Skeletal muscle tissue (tissue), 4 donors: Measurements from ENCODE around the gene CASKIN1. TPM values are rescaled to one million over a fixed set of nuclear protein-coding genes. Genes with fewer than 3 reads are reported as not detected.

Experiments used
- H3K27ac ChIP-seq: one replicate; pipeline ENCODE4 v1.7.0; 2013; ENCODE audit warnings: mild to moderate bottlenecking, low read depth, low read length, inconsistent platforms
- H3K27me3 ChIP-seq, 3 donors: one replicate each; pipeline ENCODE4 v1.7.0; 2013; ENCODE audit warnings: low read length in 3 of 3; ENCODE audit not compliant: control insufficient read depth in 3 of 3, insufficient read depth in 3 of 3
- H3K36me3 ChIP-seq, 3 donors: one replicate each; pipeline ENCODE4 v1.7.0; 2013; ENCODE audit warnings: low read length in 3 of 3; ENCODE audit not compliant: control insufficient read depth in 3 of 3, insufficient read depth in 3 of 3
- H3K4me1 ChIP-seq, 3 donors: one replicate each; pipeline ENCODE4 v1.7.0; 2013; ENCODE audit warnings: low read length in 3 of 3, mild to moderate bottlenecking in 3 of 3; ENCODE audit not compliant: control insufficient read depth in 3 of 3, insufficient read depth in 3 of 3
- H3K4me3 ChIP-seq, 3 donors: one replicate each; pipeline ENCODE4 v1.7.0; 2013; ENCODE audit warnings: low read length in 3 of 3
- H3K9ac ChIP-seq, 3 donors: one replicate each; pipeline ENCODE4 v1.7.0; 2013; ENCODE audit warnings: low read length in 3 of 3, mild to moderate bottlenecking in 3 of 3, moderate library complexity in 2 of 3, low read depth in 1 of 3
- H3K9me3 ChIP-seq, 3 donors: one replicate each; pipeline ENCODE4 v1.7.0; 2013; ENCODE audit warnings: low read length in 3 of 3; ENCODE audit not compliant: control insufficient read depth in 3 of 3
- total RNA-seq: library from RNA; depleted of rRNA; stranded (reverse); fragments of >200 nt; gene quantifications from one replicate; pipeline ENCODE4 v1.2.3, GENCODE V29; 2014
- donor health status: Osteomylitis.

The CASKIN1 gene
- total RNA-seq, 1 donor from 2014 or later, result 0.52 TPM

GRCh38 chr16:2186064-2186463 is 10.3 kb downstream of the CASKIN1 start:
- Histone ChIP-seq H3K9me3 (no peaks in the 10 kb centered on the region), H3K27ac (no peak overlapping the region), H3K4me1 (no peaks in the 10 kb centered on the region), H3K36me3 (no peaks in the 10 kb centered on the region), H3K4me3 (no peak overlapping the region), H3K27me3 (no peaks in the 10 kb centered on the region), H3K9ac (no peak overlapping the region)

DNA sequence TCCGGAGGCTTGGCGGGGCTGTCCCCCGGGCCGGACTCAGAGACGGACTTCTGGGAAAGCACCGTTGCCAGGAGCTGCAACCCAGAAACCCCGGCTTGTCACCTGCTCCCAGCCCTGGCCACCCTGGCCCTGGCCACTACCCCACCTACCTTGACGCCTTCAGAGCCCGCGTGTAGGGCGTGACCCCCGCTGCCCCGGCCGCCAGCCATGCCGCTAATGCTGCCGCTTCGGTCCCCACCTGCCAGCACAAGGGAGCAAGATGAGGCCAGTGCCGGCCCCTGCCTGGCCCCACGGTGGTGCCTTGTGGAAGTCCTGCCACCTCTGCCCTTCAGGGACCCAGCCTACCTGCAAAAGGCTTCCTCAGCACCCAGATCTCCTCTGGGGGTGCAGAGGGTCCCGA is 11.4 kb downstream of the CASKIN1 start:
- no peaks in the 10 kb centered on the region for H3K9me3 ChIP-seq

GRCh38 chr16:2184346-2184745 is 12.1 kb downstream of the CASKIN1 start:
- Histone ChIP-seq H3K4me3 (no peak overlapping the region), H3K27me3 (no peaks in the 10 kb centered on the region), H3K27ac (no peak overlapping the region), H3K36me3 (no peaks in the 10 kb centered on the region), H3K9me3 (no peaks in the 10 kb centered on the region), H3K9ac (no peak overlapping the region), H3K4me1 (no peaks in the 10 kb centered on the region)

More for the DNA sequence above, 11.4 kb downstream of the CASKIN1 start:
- H3K9ac ChIP-seq, result no peak overlapping the region
- H3K27ac ChIP-seq, result no peak overlapping the region
- H3K4me1 ChIP-seq, result no peaks in the 10 kb centered on the region
- H3K36me3 ChIP-seq, result no peaks in the 10 kb centered on the region
- no peak overlapping the region for H3K4me3 ChIP-seq
- no peaks in the 10 kb centered on the region for H3K27me3 ChIP-seq

- no peak overlapping the region for H3K9ac ChIP-seq
- no peaks in the 10 kb centered on the region for H3K36me3 ChIP-seq
- H3K4me3 ChIP-seq, result no peak overlapping the region
- no peak overlapping the region for H3K27ac ChIP-seq
- H3K4me1 ChIP-seq, result no peaks in the 10 kb centered on the region
- no peaks in the 10 kb centered on the region for H3K9me3 ChIP-seq
- H3K27me3 ChIP-seq, result no peaks in the 10 kb centered on the region
Measured at GRCh38 chr16:2183671-2184070, 12.7 kb downstream of the CASKIN1 start.

DNA sequence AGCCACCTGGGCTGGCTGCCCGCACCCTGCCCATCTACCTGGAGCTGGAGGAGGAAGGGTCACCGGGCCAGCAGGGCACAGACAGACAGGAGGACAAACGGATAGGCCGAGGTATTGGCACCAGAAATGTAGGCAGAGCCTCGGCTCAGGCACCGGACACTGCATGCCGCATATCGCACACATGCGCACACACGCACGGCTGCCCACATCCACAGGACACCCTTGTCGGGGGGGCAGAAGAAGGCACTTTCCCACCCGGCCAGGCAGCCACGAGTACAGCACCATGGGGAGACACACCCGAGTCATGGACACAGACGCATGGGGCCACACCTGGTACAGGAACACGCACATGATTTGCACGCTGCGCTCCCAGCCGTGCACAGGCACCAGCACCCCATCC is 14.5 kb downstream of the CASKIN1 start:
- H3K4me3 ChIP-seq, result no peak overlapping the region
- H3K27me3 ChIP-seq, result no peaks in the 10 kb centered on the region
- no peak overlapping the region for H3K27ac ChIP-seq
- no peaks in the 10 kb centered on the region for H3K9me3 ChIP-seq
- no peak overlapping the region for H3K9ac ChIP-seq
- H3K36me3 ChIP-seq, result peaks cover under 1 to 5% (median 3%) of the 10 kb centered on the region in 3 donors
- H3K4me1 ChIP-seq, result no peaks in the 10 kb centered on the region

DNA sequence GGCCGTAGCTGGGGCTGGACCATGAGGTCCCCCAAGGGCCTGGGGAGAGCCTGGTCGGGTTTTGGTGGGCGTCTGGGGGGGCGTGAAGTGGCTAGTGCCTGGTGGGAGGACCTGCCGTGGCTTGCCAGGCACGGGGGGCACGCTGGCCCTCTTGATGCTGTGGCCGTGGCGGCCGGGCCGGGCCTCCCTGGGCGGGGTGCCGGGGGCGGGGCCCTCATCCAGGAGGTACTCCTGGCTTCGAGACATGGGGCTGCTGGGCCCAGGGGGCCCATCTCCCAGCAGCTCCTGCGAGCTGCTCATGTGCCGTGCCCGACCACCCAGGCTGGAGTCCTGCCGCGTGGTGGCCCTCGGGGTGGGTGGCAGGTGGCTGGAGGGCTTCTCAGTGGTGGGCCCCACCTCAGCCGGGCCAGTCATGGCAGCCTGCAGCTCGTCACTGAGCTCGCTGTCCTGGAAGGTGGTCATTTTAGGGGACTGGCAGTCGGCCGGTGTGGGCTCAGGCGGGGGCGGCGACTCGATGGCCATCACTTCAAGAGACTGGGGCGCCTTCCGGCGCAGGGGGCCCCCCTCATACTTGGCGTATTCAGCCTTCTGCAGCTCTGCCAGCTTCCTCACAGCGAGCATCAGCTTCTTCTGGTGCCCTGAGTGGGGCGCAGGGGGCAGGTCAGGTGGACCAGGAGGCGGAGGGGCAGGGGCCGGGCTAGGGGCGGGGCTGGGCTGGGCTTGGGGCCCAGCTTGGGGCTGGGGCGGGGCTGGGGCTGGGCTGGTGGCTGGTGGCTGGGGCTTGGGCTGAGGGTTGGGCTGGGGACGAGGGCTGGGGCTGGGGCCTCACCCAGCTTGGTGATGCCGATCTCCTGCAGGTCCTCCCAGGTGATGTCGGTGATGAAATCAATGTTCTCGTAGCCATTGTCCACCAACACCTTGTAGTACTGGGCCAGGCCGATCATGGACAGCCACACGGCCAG is 15.2 kb downstream of the CASKIN1 start:
- Histone ChIP-seq H3K27me3 (no peaks in the 10 kb centered on the region), H3K27ac (no peak overlapping the region), H3K36me3 (peaks cover 6 to 9% (median 7%) of the 10 kb centered on the region in 3 donors)

DNA sequence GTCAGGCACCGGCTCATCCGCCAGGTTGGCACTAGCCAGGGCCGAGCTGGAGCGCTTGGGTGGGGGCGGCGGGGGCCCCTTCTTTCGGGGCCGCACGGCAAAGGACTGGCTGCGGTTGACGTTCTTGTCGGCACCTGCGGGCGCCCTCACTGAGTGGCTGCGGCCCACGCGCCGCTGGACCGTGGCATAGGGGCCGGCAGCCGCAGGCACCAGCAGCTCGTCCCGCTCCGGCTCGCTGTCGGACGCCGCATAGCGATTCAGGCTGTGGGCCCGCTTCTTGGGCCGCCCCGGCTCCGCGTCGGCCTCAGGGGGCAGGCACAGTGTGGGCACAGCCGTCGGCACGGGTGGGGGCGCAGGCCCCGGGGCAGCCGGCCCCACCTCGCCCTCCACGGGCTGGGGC is 15.9 kb downstream of the CASKIN1 start:
- Histone ChIP-seq H3K27me3 (no peaks in the 10 kb centered on the region), H3K27ac (no peak overlapping the region), H3K4me1 (no peaks in the 10 kb centered on the region), H3K9me3 (no peaks in the 10 kb centered on the region), H3K4me3 (no peak overlapping the region), H3K9ac (no peak overlapping the region), H3K36me3 (peaks cover 13 to 17% (median 15%) of the 10 kb centered on the region in 3 donors)

More for the DNA sequence above, 15.2 kb downstream of the CASKIN1 start:
- H3K4me1 ChIP-seq, result no peaks in the 10 kb centered on the region
- no peak overlapping the region for H3K4me3 ChIP-seq
- no peaks in the 10 kb centered on the region for H3K9me3 ChIP-seq
- no peak overlapping the region for H3K9ac ChIP-seq

- Histone ChIP-seq H3K9ac (no peak overlapping the region), H3K36me3 (peaks cover 22 to 26% (median 23%) of the 10 kb centered on the region in 3 donors), H3K9me3 (no peaks in the 10 kb centered on the region), H3K4me3 (no peak overlapping the region), H3K4me1 (no peaks in the 10 kb centered on the region), H3K27ac (no peak overlapping the region), H3K27me3 (no peaks in the 10 kb centered on the region)
Measured at GRCh38 chr16:2179576-2179975, 16.8 kb downstream of the CASKIN1 start.

- H3K9me3 ChIP-seq, result no peaks in the 10 kb centered on the region
- H3K4me1 ChIP-seq, result no peaks in the 10 kb centered on the region
- peaks cover 26 to 30% (median 28%) of the 10 kb centered on the region in 3 donors for H3K36me3 ChIP-seq
- H3K9ac ChIP-seq, result no peak overlapping the region
- no peak overlapping the region for H3K27ac ChIP-seq
- no peak overlapping the region for H3K4me3 ChIP-seq
- no peaks in the 10 kb centered on the region for H3K27me3 ChIP-seq
Measured at GRCh38 chr16:2179107-2179501, 17.3 kb downstream of the CASKIN1 start.

GRCh38 chr16:2178321-2179106 is 17.9 kb downstream of the CASKIN1 start:
- no peak overlapping the region for H3K9ac ChIP-seq
- H3K4me1 ChIP-seq, result no peaks in the 10 kb centered on the region
- H3K9me3 ChIP-seq, result no peaks in the 10 kb centered on the region
- no peak overlapping the region for H3K27ac ChIP-seq
- H3K27me3 ChIP-seq, result no peaks in the 10 kb centered on the region
- no peak overlapping the region for H3K4me3 ChIP-seq
- H3K36me3 ChIP-seq, result peaks cover 30 to 34% (median 32%) of the 10 kb centered on the region in 3 donors
